Measurements from ENCODE around the gene HS1BP3. TPM values are rescaled to one million over a fixed set of nuclear protein-coding genes. Genes with fewer than 3 reads are reported as not detected.

The HS1BP3 gene
- total and polyA plus RNA-seq, 2 of the 13 experiments (the other 11 are each of a cell fraction or from before 2014, with no cell fraction given) = 15.2 to 22.0 TPM

DNA sequence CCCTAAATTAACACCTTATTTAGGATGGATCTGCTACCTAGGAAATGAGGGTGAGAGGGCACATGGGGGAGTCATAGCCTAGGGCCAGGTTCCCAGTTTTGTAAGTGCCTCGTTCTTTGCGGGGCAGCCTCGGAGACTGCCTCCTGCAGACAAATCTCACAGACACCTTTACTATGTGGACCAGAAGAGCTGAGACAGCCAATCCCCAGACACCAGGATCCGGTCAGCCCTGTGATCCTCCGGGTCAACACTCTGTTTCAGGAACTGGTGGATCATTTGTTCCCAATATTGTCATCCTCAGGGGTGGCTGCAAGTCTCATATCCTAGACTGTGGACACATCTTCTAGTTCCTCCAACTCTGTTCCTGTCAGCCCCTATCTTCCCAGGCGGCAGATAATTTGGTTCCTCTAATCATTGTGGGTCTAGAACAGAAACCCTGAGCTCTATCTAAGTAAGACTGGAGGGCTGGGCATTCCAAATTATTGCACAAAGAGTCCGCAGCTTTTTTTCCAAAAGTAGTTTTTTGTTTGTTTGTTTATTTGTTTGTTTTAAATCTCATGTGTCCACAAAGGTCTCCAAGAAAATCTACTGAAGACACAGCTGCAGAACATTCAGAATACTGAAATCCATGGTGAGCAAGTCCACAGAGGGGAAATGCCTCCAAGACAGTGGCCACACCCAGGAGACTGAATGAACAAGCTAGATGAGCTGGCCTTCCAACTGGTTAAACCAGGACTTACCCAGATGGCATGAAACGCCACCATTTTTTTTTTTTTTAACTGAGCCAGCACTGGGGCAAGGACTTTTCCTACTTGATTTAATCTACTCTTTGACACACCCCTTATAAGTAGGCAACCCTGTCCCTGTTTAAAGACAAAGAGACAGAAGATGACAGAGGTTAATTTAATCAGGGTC, 9.9 kb upstream of the HS1BP3 start:
- Histone ChIP-seq H2AFZ (ENCODE audit: low read length) (no peak overlapping the region), H3K27me3 (ENCODE audit: control insufficient read depth in 1 of 2, insufficient read depth in 2 of 2, low read length in 2 of 2) (peaks cover 23 to 69% of the 10 kb centered on the region in 2 experiments; a peak in 4 of 5 replicates), H3K27ac (ENCODE audit: extremely low read length, insufficient read depth, low read length) (no peak overlapping the region), H3K36me3 (replicated peaks in 1 of 2; ENCODE audit: control insufficient read depth in 1 of 2, insufficient read depth in 2 of 2, low read length in 2 of 2) (no peaks in the 10 kb centered on the region), H3K9me3 (ENCODE audit: low read length) (no peaks in the 10 kb centered on the region), H3K4me1 (ENCODE audit: insufficient read depth, low read length) (peaks cover 37% of the 10 kb centered on the region), H3K9ac (ENCODE audit: insufficient read depth, low read depth, low read length) (no peak overlapping the region), H4K20me1 (ENCODE audit: insufficient read depth, low read length) (no peaks in the 10 kb centered on the region), H3K4me2 (ENCODE audit: low read depth, low read length) (no peak overlapping the region), H3K4me3 (replicated peaks in 1 of 3; ENCODE audit: insufficient read depth in 1 of 3, low read depth in 2 of 3, low read length in 3 of 3) (no peak overlapping the region), H3K79me2 (ENCODE audit: insufficient read depth, low read length) (no peaks in the 10 kb centered on the region)
- 24% methylated on average over 4 of the region's 8 CpGs for WGBS (ENCODE audit: low lambda C conversion rate)
- ATAC-seq (no peak), DNase-seq (ENCODE audit: low spot score) (no peak), FAIRE-seq (no peak)
- ChIA-PET CTCF (ENCODE audit: low intra/inter-chr PET ratio, low total read pairs) (interaction anchor here (1.0 to 3.2 kb wide), 5 partner anchors 16 to 302 kb away, joined by 3 to 61 read pairs (median 8); no protein-coding TSS in a partner anchor), POLR2A (interaction anchor here (1.2 to 8.5 kb wide), 3 partner anchors 9 to 338 kb away, joined by 4 to 216 read pairs (median 23); partner anchors contain the start of gene HS1BP3)
- intact Hi-C loops (cut with micrococcal nuclease; ENCODE audit: unreplicated experiment) (loop anchor here (1.0 to 10.0 kb wide), 4 partner anchors 16 to 654 kb away; no protein-coding TSS in a partner anchor), in situ Hi-C loops (cut with HindIII; ENCODE audit: extremely low pct_ligation_motif_present, low pct_unique_long_range_greater_than_20kb) (loop anchor here (10.0 to 25.0 kb wide), 2 partner anchors 302 to 504 kb away; no protein-coding TSS in a partner anchor)
- no TSS peak for BruUV-seq (replicated peaks)
- no peak for TF ChIP-seq ZNF451 (CRISPR knock-in tag; IDR thresholded peaks at IDR 0.05)
- no peak for TF ChIP-seq ZMAT3 (CRISPR knock-in tag; conservative IDR thresholded peaks at IDR 0.05)
- TF ChIP-seq, protein P1, sequence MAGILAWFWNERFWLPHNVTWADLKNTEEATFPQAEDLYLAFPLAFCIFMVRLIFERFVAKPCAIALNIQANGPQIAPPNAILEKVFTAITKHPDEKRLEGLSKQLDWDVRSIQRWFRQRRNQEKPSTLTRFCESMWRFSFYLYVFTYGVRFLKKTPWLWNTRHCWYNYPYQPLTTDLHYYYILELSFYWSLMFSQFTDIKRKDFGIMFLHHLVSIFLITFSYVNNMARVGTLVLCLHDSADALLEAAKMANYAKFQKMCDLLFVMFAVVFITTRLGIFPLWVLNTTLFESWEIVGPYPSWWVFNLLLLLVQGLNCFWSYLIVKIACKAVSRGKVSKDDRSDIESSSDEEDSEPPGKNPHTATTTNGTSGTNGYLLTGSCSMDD (CRISPR knock-in tag; IDR thresholded peaks at IDR 0.05) = no peak
- no peak for TF ChIP-seq ZIK1 (CRISPR knock-in tag; IDR thresholded peaks at IDR 0.05; ENCODE audit: borderline replicate concordance, low read depth)
- TF ChIP-seq ZSCAN12 (CRISPR knock-in tag; IDR thresholded peaks at IDR 0.05) = no peak
- TF ChIP-seq GRHL1 (CRISPR knock-in tag; conservative IDR thresholded peaks at IDR 0.05) = no peak
- TF ChIP-seq ZNF326 (CRISPR knock-in tag; IDR thresholded peaks at IDR 0.05; ENCODE audit: borderline replicate concordance) = no peak
- no peak for TF ChIP-seq ZNF780A (CRISPR knock-in tag; IDR thresholded peaks at IDR 0.05)
- no peak for TF ChIP-seq TOPORS (CRISPR knock-in tag; IDR thresholded peaks at IDR 0.05)
- TF ChIP-seq ZNF256 (CRISPR knock-in tag; conservative IDR thresholded peaks at IDR 0.05) = no peak
- TF ChIP-seq ZNF468 (CRISPR knock-in tag; IDR thresholded peaks at IDR 0.05) = no peak
- TF ChIP-seq, protein P2, sequence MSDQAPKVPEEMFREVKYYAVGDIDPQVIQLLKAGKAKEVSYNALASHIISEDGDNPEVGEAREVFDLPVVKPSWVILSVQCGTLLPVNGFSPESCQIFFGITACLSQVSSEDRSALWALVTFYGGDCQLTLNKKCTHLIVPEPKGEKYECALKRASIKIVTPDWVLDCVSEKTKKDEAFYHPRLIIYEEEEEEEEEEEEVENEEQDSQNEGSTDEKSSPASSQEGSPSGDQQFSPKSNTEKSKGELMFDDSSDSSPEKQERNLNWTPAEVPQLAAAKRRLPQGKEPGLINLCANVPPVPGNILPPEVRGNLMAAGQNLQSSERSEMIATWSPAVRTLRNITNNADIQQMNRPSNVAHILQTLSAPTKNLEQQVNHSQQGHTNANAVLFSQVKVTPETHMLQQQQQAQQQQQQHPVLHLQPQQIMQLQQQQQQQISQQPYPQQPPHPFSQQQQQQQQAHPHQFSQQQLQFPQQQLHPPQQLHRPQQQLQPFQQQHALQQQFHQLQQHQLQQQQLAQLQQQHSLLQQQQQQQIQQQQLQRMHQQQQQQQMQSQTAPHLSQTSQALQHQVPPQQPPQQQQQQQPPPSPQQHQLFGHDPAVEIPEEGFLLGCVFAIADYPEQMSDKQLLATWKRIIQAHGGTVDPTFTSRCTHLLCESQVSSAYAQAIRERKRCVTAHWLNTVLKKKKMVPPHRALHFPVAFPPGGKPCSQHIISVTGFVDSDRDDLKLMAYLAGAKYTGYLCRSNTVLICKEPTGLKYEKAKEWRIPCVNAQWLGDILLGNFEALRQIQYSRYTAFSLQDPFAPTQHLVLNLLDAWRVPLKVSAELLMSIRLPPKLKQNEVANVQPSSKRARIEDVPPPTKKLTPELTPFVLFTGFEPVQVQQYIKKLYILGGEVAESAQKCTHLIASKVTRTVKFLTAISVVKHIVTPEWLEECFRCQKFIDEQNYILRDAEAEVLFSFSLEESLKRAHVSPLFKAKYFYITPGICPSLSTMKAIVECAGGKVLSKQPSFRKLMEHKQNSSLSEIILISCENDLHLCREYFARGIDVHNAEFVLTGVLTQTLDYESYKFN (CRISPR knock-in tag; conservative IDR thresholded peaks at IDR 0.05) = no peak
- no peak for TF ChIP-seq RBFOX2 (IDR thresholded peaks at IDR 0.05; ENCODE audit: low read depth, low read length)
- TF ChIP-seq KLF9 (CRISPR knock-in tag; IDR thresholded peaks at IDR 0.05; ENCODE audit: low read depth) = no peak
- TF ChIP-seq ZFP82 (CRISPR knock-in tag; IDR thresholded peaks at IDR 0.05; ENCODE audit: borderline replicate concordance) = no peak
- TF ChIP-seq TERF1 (CRISPR knock-in tag; IDR thresholded peaks at IDR 0.05) = no peak

All from HepG2 (cell line).